ENCODE results near the gene SPIN3. TPM values are rescaled to one million over a fixed set of nuclear protein-coding genes. Genes with fewer than 3 reads are reported as not detected.
"Not testable (repeated sequence)": the region's sequence is repeated elsewhere in the genome, so short reads cannot be mapped to it uniquely, and the experiment has no call there.

SPIN3 gene
- total RNA-seq = 1 to 10 TPM; 3.5 to 4.2 TPM

- Histone ChIP-seq H3K4me3 (peak within 1 kb of the TSS; percentile 58 to 61), H3K9me3 (no peaks in the 10 kb centered on the region), H3K36me3 (no peaks in the 10 kb centered on the region), H3K27me3 (no peaks in the 10 kb centered on the region), H3K27ac (peak within 1 kb of the TSS; percentile 62 to 70), H3K4me1 (no peaks in the 10 kb centered on the region)
- TF ChIP-seq CTCF (IDR thresholded peaks at IDR 0.05) = no peak
- peak; percentile 69 for DNase-seq (ENCODE audit: low spot score)
Measured at GRCh38 chrX:56995271-56995994, at the start of gene SPIN3. Gene SPIN3, minus strand, starts transcription at chrX:56995541. Its CDS starts 594 bp downstream, at chrX:56994947.

- Histone ChIP-seq H3K4me3 (no peak overlapping the region), H3K9me3 (no peaks in the 10 kb centered on the region), H3K27ac (no peak overlapping the region), H3K4me1 (no peaks in the 10 kb centered on the region), H3K36me3 (no peaks in the 10 kb centered on the region), H3K27me3 (no peaks in the 10 kb centered on the region)
- no peak for TF ChIP-seq CTCF (IDR thresholded peaks at IDR 0.05)
- DNase-seq (ENCODE audit: low spot score) = no peak
Measured at GRCh38 chrX:57044245-57044644, 48.9 kb upstream of the SPIN3 start.

- DNase-seq (ENCODE audit: low spot score); H3K27me3 ChIP-seq; H3K36me3 ChIP-seq: not testable (repeated sequence)
Measured at GRCh38 chrX:57037265-57037664, 41.9 kb upstream of the SPIN3 start.

GRCh38 chrX:56994375-56995270, 718 bp downstream of the SPIN3 start:
- no peak for TF ChIP-seq CTCF (IDR thresholded peaks at IDR 0.05)
- Histone ChIP-seq H3K27me3 (no peaks in the 10 kb centered on the region), H3K27ac (peak overlapping the region; percentile 62 to 70), H3K36me3 (no peaks in the 10 kb centered on the region), H3K4me1 (no peaks in the 10 kb centered on the region), H3K9me3 (no peaks in the 10 kb centered on the region), H3K4me3 (peak overlapping the region; percentile 58 to 61)
- DNase-seq (ENCODE audit: low spot score) = no peak

More at GRCh38 chrX:57037265-57037664, 41.9 kb upstream of the SPIN3 start:
- H3K4me3 ChIP-seq, H3K27ac ChIP-seq, H3K4me1 ChIP-seq: not testable (repeated sequence)
- H3K9me3 ChIP-seq = peaks cover 0 to 12% of the 10 kb centered on the region in 2 donors

GRCh38 chrX:56987741-56988140, 7.6 kb downstream of the SPIN3 start:
- no peaks in the 10 kb centered on the region for H3K4me1 ChIP-seq
- no peak overlapping the region for H3K27ac ChIP-seq
- H3K27me3 ChIP-seq = no peaks in the 10 kb centered on the region
- H3K36me3 ChIP-seq = peaks cover under 1% of the 10 kb centered on the region
- TF ChIP-seq CTCF (IDR thresholded peaks at IDR 0.05) = no peak
- no peak overlapping the region for H3K4me3 ChIP-seq
- DNase-seq (ENCODE audit: low spot score) = no peak
- no peaks in the 10 kb centered on the region for H3K9me3 ChIP-seq

- Histone ChIP-seq H3K27ac (no peak overlapping the region), H3K9me3 (no peaks in the 10 kb centered on the region), H3K36me3 (peaks cover 8% of the 10 kb centered on the region), H3K4me1 (no peaks in the 10 kb centered on the region), H3K27me3 (no peaks in the 10 kb centered on the region), H3K4me3 (no peak overlapping the region)
- no peak for DNase-seq (ENCODE audit: low spot score)
- TF ChIP-seq CTCF (IDR thresholded peaks at IDR 0.05) = no peak
Measured at GRCh38 chrX:56986138-56986537, 9.2 kb downstream of the SPIN3 start.

All from right atrium auricular region (tissue), 2 donors.